Measurements from ENCODE around the gene BNIP5.

DNA sequence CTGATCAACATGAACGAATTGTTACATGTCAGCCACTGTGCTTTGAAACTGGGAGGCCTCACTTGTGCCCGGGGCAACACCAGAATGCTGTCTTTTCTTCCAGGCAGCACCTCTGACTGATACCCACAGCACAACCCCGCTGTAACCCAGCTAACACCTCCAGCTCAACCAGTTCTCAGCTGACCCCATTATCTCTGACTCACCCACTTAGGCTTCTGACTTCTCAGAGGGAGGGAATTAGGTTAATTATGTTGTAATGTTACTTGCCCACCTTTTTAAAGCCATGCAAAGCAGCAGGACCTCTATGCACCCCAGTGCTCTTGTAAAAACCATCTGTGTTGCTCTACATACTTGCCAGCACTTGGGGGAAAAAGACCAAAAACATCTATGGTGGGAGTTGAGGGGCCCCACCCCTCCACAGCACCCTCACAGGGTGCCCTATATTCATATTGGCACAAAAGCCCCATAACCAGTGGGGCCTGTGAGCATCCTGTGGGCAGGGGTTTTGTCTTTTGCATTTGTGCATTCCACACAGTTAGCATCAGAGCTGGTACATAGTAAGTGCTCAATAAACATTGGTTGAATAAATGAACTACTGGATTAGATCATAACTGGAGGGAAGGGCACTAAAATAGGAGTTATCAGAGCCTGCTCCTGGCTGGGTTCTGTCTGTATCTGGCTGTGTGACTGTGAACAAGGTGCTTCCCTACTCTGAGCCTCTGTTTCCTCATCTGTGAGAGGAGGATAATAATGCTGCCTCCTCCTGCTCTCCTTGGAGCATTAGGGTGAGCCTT is 22.3 kb downstream of the BNIP5 start:
- no peak for TF ChIP-seq GATA2 (IDR thresholded peaks at IDR 0.05; ENCODE audit: low read depth, low read length)
- no peak for TF ChIP-seq GATA3 (IDR thresholded peaks at IDR 0.05; ENCODE audit: low read depth, low read length)
